Spleen (tissue), 11 donors: ENCODE data around the gene CDADC1. TPM values are rescaled to one million over a fixed set of nuclear protein-coding genes. Genes with fewer than 3 reads are reported as not detected.
A peak's percentile ranks its signal among the peaks of the same experiment; 100 is the strongest.

ENCODE experiments used
- DNase-seq: peaks from one replicate; pipeline ENCODE4 v3.0.0-alpha.2; 2020
- H3K27ac ChIP-seq, 8 donors: fragments of 200-600 bp; sonication (generic) in 7 of 8; 1 replicate in 4 of 8; 2 replicates in 4 of 8; pipeline versions ENCODE4 v1.5.0 to v1.8.0; 2016 to 2021; ENCODE audit warnings: inconsistent platforms in 4 of 8, mild to moderate bottlenecking in 4 of 8, moderate library complexity in 1 of 8
- H3K27me3 ChIP-seq, 7 donors: fragments of 200-600 bp; sonication (generic) in 6 of 7; replicated peaks in 1 of 7; 1 replicate in 4 of 7; 2 replicates in 3 of 7; pipeline versions ENCODE4 v1.5.0 to v1.8.0; 2016 to 2021; ENCODE audit warnings: inconsistent platforms in 3 of 7, mild to moderate bottlenecking in 1 of 7
- H3K36me3 ChIP-seq, 6 donors: fragments of 200-600 bp; sonication (generic) in 5 of 6; 1 replicate in 4 of 6; 2 replicates in 2 of 6; pipeline versions ENCODE4 v1.5.0 to v1.8.0; 2016 to 2021; ENCODE audit warnings: inconsistent platforms in 2 of 6
- H3K4me1 ChIP-seq, 6 donors: fragments of 200-600 bp; sonication (generic) in 5 of 6; 1 replicate in 3 of 6; 2 replicates in 3 of 6; pipeline versions ENCODE4 v1.5.0 to v1.8.0; 2016 to 2021; ENCODE audit warnings: inconsistent platforms in 3 of 6
- H3K4me3 ChIP-seq, 8 donors: fragments of 200-600 bp; sonication (generic) in 7 of 8; 1 replicate in 4 of 8; 2 replicates in 4 of 8; pipeline versions ENCODE4 v1.5.0 to v1.8.0; 2016 to 2021; ENCODE audit warnings: inconsistent platforms in 4 of 8, mild to moderate bottlenecking in 4 of 8, moderate library complexity in 2 of 8
- H3K9me3 ChIP-seq, 8 donors: fragments of 200-600 bp; sonication (generic) in 7 of 8; 1 replicate in 4 of 8; 2 replicates in 4 of 8; pipeline versions ENCODE4 v1.5.0 to v1.8.0; 2016 to 2021; ENCODE audit warnings: inconsistent platforms in 4 of 8
- POLR2A ChIP-seq, 3 donors: fragments of 450-650 bp; IDR thresholded peaks; one replicate each; pipeline ENCODE4 v1.5.1; 2017; ENCODE audit warnings: antibody characterized with exemption in 3 of 3, mild to moderate bottlenecking in 1 of 3
- POLR2AphosphoS5 ChIP-seq, 3 donors: sonication (generic); formaldehyde crosslinking; IDR thresholded peaks; one replicate each; pipeline ENCODE4 v1.5.1; 2017; ENCODE audit warnings: antibody characterized with exemption in 3 of 3
- WGBS, 5 donors: extraction: QIAGEN DNeasy Blood & Tissue Kit in 3 of 5; methylation state at CpG; one replicate each; pipeline versions ENCODE4 v1.1.5 to v1.1.7; 2013 to 2018; 5-methylcytosine and 5-hydroxymethylcytosine counted together
- intact Hi-C: fragments of 100-400 bp; cut with DNase I; formaldehyde crosslinking; loops from one replicate; pipeline ENCODE4 v1.15.0; 2023; ENCODE audit warnings: low total_unique reads
- polyA plus RNA-seq, 3 donors: library from polyadenylated mRNA; stranded (reverse); fragments of 200-250 nt; gene quantifications; one replicate each; pipeline ENCODE4 v1.2.1, GENCODE V29; 2013
- total RNA-seq, 7 donors: library from RNA; depleted of rRNA in 3 of 7; stranded (reverse); fragments of >200 nt in 3 of 7; fragmentation: NEBNext Ultra II Directional in 4 of 7; extraction: Animal tissue kit (Norgen Biotek cat#: 25700) in 4 of 7; gene quantifications; one replicate each; pipeline versions ENCODE4 v1.1.0 to v1.2.1, GENCODE V29; 2016 to 2021
- TF ChIP-seq, protein P1 (sequence below), 11 experiments: fragments of 200-600 bp in 7 of 11; fragments of 450-650 bp in 4 of 11; sonication (generic) in 4 of 11; IDR thresholded peaks in 8 of 11; conservative IDR thresholded peaks in 3 of 11; 1 replicate in 7 of 11; 2 replicates in 4 of 11; pipeline versions ENCODE4 v1.4.0 to v1.8.0; 2016 to 2021; ENCODE audit warnings: antibody characterized with exemption in 11 of 11, inconsistent platforms in 4 of 11, mild to moderate bottlenecking in 1 of 11
- donor health status: healthy with polysubstance abuse.
- donor health status: DM: no; HTN: no; CAD: no; lungs with moderate emphysema.
- donor health status: DM: no; HTN: no; CAD: no.
- donor health status: Bipolar disorder and iron deficiency.
- donor health status: healthy.
- donor health status: DM: no; HTN: no; CAD: no.
- donor health status: DM: yes; HTN: yes; CAD: no.

CDADC1 gene
- total and polyA plus RNA-seq, 10 donors = 3.3 to 15.5 (median 10.8) TPM

GRCh38 chr13:49220036-49220855 is 27.5 kb upstream of the CDADC1 start, which contains the start of gene MLNR:
TSS of gene MLNR (plus strand) at chr13:49220338. CDS start at chr13:49220338, 0 bp downstream.
- intact Hi-C loops = no loop called here
- Histone ChIP-seq H3K27me3 (peaks cover 0 to 65% (median 37%) of the 10 kb centered on the region in 7 donors), H3K9me3 (no peaks in the 10 kb centered on the region), H3K27ac (no peak within 1 kb of the TSS), H3K36me3 (no peaks in the 10 kb centered on the region), H3K4me1 (peaks cover 0 to 48% (median 26%) of the 10 kb centered on the region in 6 donors), H3K4me3 (peak within 1 kb of the TSS; percentile 20 to 74 (median 50))
- TF ChIP-seq POLR2AphosphoS5 (IDR thresholded peaks at IDR 0.05) = no peak
- TF ChIP-seq, protein P1, sequence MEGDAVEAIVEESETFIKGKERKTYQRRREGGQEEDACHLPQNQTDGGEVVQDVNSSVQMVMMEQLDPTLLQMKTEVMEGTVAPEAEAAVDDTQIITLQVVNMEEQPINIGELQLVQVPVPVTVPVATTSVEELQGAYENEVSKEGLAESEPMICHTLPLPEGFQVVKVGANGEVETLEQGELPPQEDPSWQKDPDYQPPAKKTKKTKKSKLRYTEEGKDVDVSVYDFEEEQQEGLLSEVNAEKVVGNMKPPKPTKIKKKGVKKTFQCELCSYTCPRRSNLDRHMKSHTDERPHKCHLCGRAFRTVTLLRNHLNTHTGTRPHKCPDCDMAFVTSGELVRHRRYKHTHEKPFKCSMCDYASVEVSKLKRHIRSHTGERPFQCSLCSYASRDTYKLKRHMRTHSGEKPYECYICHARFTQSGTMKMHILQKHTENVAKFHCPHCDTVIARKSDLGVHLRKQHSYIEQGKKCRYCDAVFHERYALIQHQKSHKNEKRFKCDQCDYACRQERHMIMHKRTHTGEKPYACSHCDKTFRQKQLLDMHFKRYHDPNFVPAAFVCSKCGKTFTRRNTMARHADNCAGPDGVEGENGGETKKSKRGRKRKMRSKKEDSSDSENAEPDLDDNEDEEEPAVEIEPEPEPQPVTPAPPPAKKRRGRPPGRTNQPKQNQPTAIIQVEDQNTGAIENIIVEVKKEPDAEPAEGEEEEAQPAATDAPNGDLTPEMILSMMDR (IDR thresholded peaks at IDR 0.05 in 8 of 11, conservative IDR thresholded peaks at IDR 0.05 in 3 of 11) = peak in 1 of 11 experiments; percentile 16
- DNase-seq = peak; percentile 85
- WGBS, 5 donors = 1 to 6% (median 4%) methylated on average over 39 to 111 of the region's 111 CpGs

DNA sequence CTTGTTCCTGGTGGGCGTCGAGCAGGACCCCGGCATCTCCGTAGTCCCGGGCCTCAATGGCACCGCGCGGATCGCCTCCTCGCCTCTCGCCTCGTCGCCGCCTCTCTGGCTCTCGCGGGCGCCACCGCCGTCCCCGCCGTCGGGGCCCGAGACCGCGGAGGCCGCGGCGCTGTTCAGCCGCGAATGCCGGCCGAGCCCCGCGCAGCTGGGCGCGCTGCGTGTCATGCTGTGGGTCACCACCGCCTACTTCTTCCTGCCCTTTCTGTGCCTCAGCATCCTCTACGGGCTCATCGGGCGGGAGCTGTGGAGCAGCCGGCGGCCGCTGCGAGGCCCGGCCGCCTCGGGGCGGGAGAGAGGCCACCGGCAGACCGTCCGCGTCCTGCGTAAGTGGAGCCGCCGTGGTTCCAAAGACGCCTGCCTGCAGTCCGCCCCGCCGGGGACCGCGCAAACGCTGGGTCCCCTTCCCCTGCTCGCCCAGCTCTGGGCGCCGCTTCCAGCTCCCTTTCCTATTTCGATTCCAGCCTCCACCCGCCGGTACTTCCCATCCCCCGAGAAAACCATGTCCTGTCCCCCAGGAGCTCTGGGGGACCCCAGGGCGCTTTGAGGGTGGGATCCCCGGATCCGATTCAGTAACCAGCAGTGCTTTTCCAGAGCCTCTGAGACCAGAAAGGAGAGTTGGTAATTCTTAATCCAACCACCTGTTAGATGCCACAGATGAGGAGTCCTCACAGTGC is 26.7 kb upstream of the CDADC1 start:
- TF ChIP-seq POLR2AphosphoS5 (IDR thresholded peaks at IDR 0.05) (no peak), POLR2A (IDR thresholded peaks at IDR 0.05) (no peak)
- TF ChIP-seq, protein P1 (IDR thresholded peaks at IDR 0.05 in 8 of 11, conservative IDR thresholded peaks at IDR 0.05 in 3 of 11) = no peak
- Histone ChIP-seq H3K27me3 (peaks cover 0 to 65% (median 37%) of the 10 kb centered on the region in 7 donors), H3K4me3 (peak overlapping the region; percentile 20 to 74 (median 50)), H3K27ac (no peak overlapping the region), H3K9me3 (no peaks in the 10 kb centered on the region), H3K4me1 (peaks cover 0 to 44% (median 25%) of the 10 kb centered on the region in 6 donors), H3K36me3 (no peaks in the 10 kb centered on the region)
- no peak for DNase-seq
- 6 to 20% (median 8%) methylated on average over 25 to 73 of the region's 73 CpGs for WGBS, 5 donors
- intact Hi-C loops = no loop called here

DNA sequence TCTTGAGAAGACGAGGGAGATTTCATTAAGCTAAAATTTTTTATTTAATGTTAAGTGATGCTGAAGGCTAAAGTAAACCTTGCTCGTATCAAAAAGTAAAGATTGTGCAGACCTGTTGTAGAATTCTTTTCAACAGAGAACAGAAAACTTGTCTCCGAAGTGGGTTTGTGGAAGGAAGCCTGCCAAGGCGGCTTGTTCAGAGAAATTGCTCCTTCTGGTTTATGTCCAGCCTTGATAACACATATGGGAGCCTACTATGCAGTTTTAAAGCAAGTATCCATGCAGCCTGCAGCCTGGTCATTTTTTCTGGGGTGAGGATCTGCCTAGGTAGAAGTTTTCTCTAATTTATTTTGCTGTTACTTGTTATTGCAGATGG is 26.1 kb upstream of the CDADC1 start:
- H3K9me3 ChIP-seq = no peaks in the 10 kb centered on the region
- H3K4me1 ChIP-seq = peaks cover 0 to 39% (median 25%) of the 10 kb centered on the region in 6 donors
- H3K27me3 ChIP-seq = peaks cover 0 to 65% (median 37%) of the 10 kb centered on the region in 7 donors
- no peak overlapping the region for H3K27ac ChIP-seq
- no peak for DNase-seq
- no peak overlapping the region for H3K4me3 ChIP-seq
- WGBS, 5 donors = 74 to 88% (median 78%) methylated on average over 4 of the region's 4 CpGs
- intact Hi-C loops = no loop called here
- H3K36me3 ChIP-seq = no peaks in the 10 kb centered on the region
- TF ChIP-seq, protein P1 (IDR thresholded peaks at IDR 0.05 in 8 of 11, conservative IDR thresholded peaks at IDR 0.05 in 3 of 11) = no peak
- TF ChIP-seq POLR2A (IDR thresholded peaks at IDR 0.05) (no peak), POLR2AphosphoS5 (IDR thresholded peaks at IDR 0.05) (no peak)
